PC-3 (cell line): ENCODE data around the gene AMZ2. TPM values are rescaled to one million over a fixed set of nuclear protein-coding genes. Genes with fewer than 3 reads are reported as not detected.
"Not testable (repeated sequence)": the region's sequence is repeated elsewhere in the genome, so short reads cannot be mapped to it uniquely, and the experiment has no call there.

Experiments used
- ATAC-seq: fragments of 200-7000 bp; cut with Tn5 transposase; 2 replicates; pipeline ENCODE4 v1.9.1; 2020; ENCODE audit warnings: mild to moderate bottlenecking, moderate library complexity
- BruUV-seq: library from RNA; stranded (reverse); fragments of 400-500 nt; replicated peaks from 2 replicates; lab custom pipeline; 2021; lab: Mats Ljungman, UMichigan
- CTCF ChIA-PET: fragments of 300-600 bp; sonication (Branson Sonifier 250); formaldehyde crosslinking; loops from one replicate; lab custom pipeline; 2022; ENCODE audit warnings: antibody characterized with exemption; lab: Charles Lee
- POLR2A ChIA-PET: fragments of 300-600 bp; sonication (Branson Sonifier 250); formaldehyde crosslinking; loops from one replicate; lab custom pipeline; 2022; ENCODE audit warnings: antibody characterized with exemption; ENCODE audit not compliant: unreplicated experiment; lab: Charles Lee
- DNase-seq: peaks from one replicate; pipeline ENCODE4 v3.0.0-alpha.2; 2015
- H2AFZ ChIP-seq: fragments of 300-600 bp; sonication (generic); 2 replicates; pipeline ENCODE4 v1.6.0; 2016; ENCODE audit warnings: antibody characterized with exemption, low read length
- H3F3A ChIP-seq: fragments of 300-600 bp; sonication (generic); one replicate; pipeline ENCODE4 v1.6.0; 2017; ENCODE audit warnings: antibody characterized with exemption, low read length, control low read depth, mild to moderate bottlenecking; ENCODE audit not compliant: unreplicated experiment
- H3K27ac ChIP-seq: fragments of 300-600 bp; sonication (generic); 2 replicates; pipeline ENCODE4 v1.5.1; 2016; ENCODE audit warnings: mild to moderate bottlenecking, low read length
- H3K27me3 ChIP-seq: fragments of 300-600 bp; sonication (generic); 2 replicates; pipeline ENCODE4 v1.6.1; 2016; ENCODE audit warnings: low read length, mixed read lengths
- H3K36me3 ChIP-seq: fragments of 300-600 bp; sonication (generic); 2 replicates; pipeline ENCODE4 v1.6.1; 2016; ENCODE audit warnings: low read depth, mixed run types, low read length, mixed read lengths
- H3K4me1 ChIP-seq: fragments of 300-600 bp; sonication (generic); 2 replicates; pipeline ENCODE4 v1.5.1; 2016; ENCODE audit warnings: low read length; ENCODE audit not compliant: insufficient read depth
- H3K4me2 ChIP-seq: fragments of 300-600 bp; sonication (generic); 2 replicates; pipeline ENCODE4 v1.6.0; 2016; ENCODE audit warnings: low read length
- H3K4me3 ChIP-seq: fragments of 300-600 bp; sonication (generic); 2 replicates; pipeline ENCODE4 v1.5.1; 2016; ENCODE audit warnings: mild to moderate bottlenecking, low read length, mixed read lengths
- H3K79me2 ChIP-seq: fragments of 300-600 bp; sonication (generic); 2 replicates; pipeline ENCODE4 v1.6.1; 2017; ENCODE audit warnings: low read length, mixed read lengths
- H3K9ac ChIP-seq: fragments of 300-600 bp; sonication (generic); 2 replicates; pipeline ENCODE4 v1.6.0; 2016; ENCODE audit warnings: mild to moderate bottlenecking, low read length
- H3K9me2 ChIP-seq: fragments of 300-600 bp; sonication (generic); replicated peaks from 2 replicates; pipeline ENCODE4 v1.6.1; 2016; ENCODE audit warnings: mixed run types, low read length, mixed read lengths
- H3K9me3 ChIP-seq: fragments of 300-600 bp; sonication (generic); 2 replicates; pipeline ENCODE4 v1.6.1; 2016; ENCODE audit warnings: low read length, mixed read lengths
- H4K20me1 ChIP-seq: fragments of 300-600 bp; sonication (generic); 2 replicates; pipeline ENCODE4 v1.6.1; 2016; ENCODE audit warnings: low read length, mixed read lengths
- EZH2 ChIP-seq: fragments of 300-600 bp; sonication (generic); IDR thresholded peaks from one replicate; pipeline ENCODE4 v1.6.1; 2017; ENCODE audit warnings: antibody characterized with exemption, mild to moderate bottlenecking, low read length; ENCODE audit not compliant: unreplicated experiment
- EZH2phosphoT487 ChIP-seq: fragments of 300-600 bp; sonication (generic); IDR thresholded peaks from 2 replicates; pipeline ENCODE4 v1.6.1; 2018; ENCODE audit warnings: mild to moderate bottlenecking, antibody characterized with exemption, low read length, borderline replicate concordance
- intact Hi-C: fragments of 100-400 bp; cut with micrococcal nuclease; formaldehyde crosslinking; loops from 2 replicates; pipeline ENCODE4 v1.9.0; 2023
- total RNA-seq: library from RNA; depleted of rRNA; stranded (reverse); fragments of >200 nt; gene quantifications from 2 replicates; pipeline ENCODE4 v1.2.3, GENCODE V29; 2014
- TF ChIP-seq, protein P1 (sequence below): fragments of 300-600 bp; sonication (generic); conservative IDR thresholded peaks from 2 replicates; pipeline ENCODE4 v1.5.1; 2017; ENCODE audit warnings: antibody characterized with exemption, low read depth, mild to moderate bottlenecking, low read length

The AMZ2 gene
- total RNA-seq, 1 experiment from 2014 or later: 88.5 TPM

- POLR2A ChIA-PET, CTCF ChIA-PET, H4K20me1 ChIP-seq, H3K9me2 ChIP-seq, ATAC-seq, H3K9me3 ChIP-seq, H3K27me3 ChIP-seq, H3F3A ChIP-seq, H3K36me3 ChIP-seq, H3K4me3 ChIP-seq, H3K4me2 ChIP-seq, BruUV-seq, H3K27ac ChIP-seq, intact Hi-C loops, H2AFZ ChIP-seq, DNase-seq, H3K79me2 ChIP-seq, H3K9ac ChIP-seq, H3K4me1 ChIP-seq: not testable (repeated sequence)
Measured at GRCh38 chr17:68220786-68221185, 27.1 kb upstream of the AMZ2 start.

GRCh38 chr17:68221786-68222185 lies 26.1 kb upstream of the AMZ2 start:
- Histone ChIP-seq H3K27ac (no peak overlapping the region), H3K9me3 (no peaks in the 10 kb centered on the region), H3K9me2 (no peaks in the 10 kb centered on the region), H3K4me1 (no peaks in the 10 kb centered on the region), H3K79me2 (no peaks in the 10 kb centered on the region), H3K27me3 (no peaks in the 10 kb centered on the region), H3K9ac (no peak overlapping the region), H4K20me1 (no peaks in the 10 kb centered on the region), H2AFZ (no peak overlapping the region), H3F3A (no peaks in the 10 kb centered on the region), H3K36me3 (no peaks in the 10 kb centered on the region), H3K4me2 (no peak overlapping the region), H3K4me3 (no peak overlapping the region)
- TF ChIP-seq, protein P1, sequence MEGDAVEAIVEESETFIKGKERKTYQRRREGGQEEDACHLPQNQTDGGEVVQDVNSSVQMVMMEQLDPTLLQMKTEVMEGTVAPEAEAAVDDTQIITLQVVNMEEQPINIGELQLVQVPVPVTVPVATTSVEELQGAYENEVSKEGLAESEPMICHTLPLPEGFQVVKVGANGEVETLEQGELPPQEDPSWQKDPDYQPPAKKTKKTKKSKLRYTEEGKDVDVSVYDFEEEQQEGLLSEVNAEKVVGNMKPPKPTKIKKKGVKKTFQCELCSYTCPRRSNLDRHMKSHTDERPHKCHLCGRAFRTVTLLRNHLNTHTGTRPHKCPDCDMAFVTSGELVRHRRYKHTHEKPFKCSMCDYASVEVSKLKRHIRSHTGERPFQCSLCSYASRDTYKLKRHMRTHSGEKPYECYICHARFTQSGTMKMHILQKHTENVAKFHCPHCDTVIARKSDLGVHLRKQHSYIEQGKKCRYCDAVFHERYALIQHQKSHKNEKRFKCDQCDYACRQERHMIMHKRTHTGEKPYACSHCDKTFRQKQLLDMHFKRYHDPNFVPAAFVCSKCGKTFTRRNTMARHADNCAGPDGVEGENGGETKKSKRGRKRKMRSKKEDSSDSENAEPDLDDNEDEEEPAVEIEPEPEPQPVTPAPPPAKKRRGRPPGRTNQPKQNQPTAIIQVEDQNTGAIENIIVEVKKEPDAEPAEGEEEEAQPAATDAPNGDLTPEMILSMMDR: no peak
- no peak for TF ChIP-seq EZH2
- no peak for TF ChIP-seq EZH2phosphoT487
- BruUV-seq: no TSS peak
- ChIA-PET CTCF (interaction anchor here (0.6 kb wide), 1 partner anchor 216 kb away, joined by 3 read pairs; no protein-coding TSS in a partner anchor), POLR2A (no interaction called here)
- no peak for DNase-seq
- no peak for ATAC-seq
- intact Hi-C loops: no loop called here

DNA sequence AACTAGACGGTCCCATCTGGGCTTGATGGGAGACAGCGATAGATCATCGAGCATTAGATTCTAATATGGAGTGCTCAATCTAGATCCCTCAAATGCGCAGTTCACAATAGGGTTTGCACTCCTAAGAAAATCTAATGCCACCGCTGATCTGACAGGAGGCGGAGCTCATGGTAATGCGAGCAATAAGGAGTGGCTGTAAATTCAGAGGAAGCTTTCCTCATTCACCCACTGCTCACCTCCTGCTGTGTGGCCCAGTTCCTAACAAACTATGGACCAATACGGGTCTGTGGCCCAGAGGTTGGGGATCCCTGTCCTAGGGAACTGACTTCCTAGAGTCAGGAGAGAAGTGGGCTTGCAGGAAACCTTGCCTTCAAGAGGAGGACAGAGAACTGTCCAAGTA lies 25.2 kb upstream of the AMZ2 start:
- Histone ChIP-seq H3K4me3 (no peak overlapping the region), H2AFZ (no peak overlapping the region), H3K79me2 (no peaks in the 10 kb centered on the region), H3K4me2 (no peak overlapping the region), H3K27ac (no peak overlapping the region), H3K9me2 (no peaks in the 10 kb centered on the region), H3K27me3 (no peaks in the 10 kb centered on the region), H3K9me3 (no peaks in the 10 kb centered on the region), H3K4me1 (no peaks in the 10 kb centered on the region), H4K20me1 (no peaks in the 10 kb centered on the region), H3F3A (no peaks in the 10 kb centered on the region), H3K36me3 (no peaks in the 10 kb centered on the region), H3K9ac (no peak overlapping the region)
- no peak for ATAC-seq
- ChIA-PET POLR2A (no interaction called here), CTCF (no interaction called here)
- intact Hi-C loops: no loop called here
- no TSS peak for BruUV-seq
- TF ChIP-seq, protein P1: no peak
- no peak for TF ChIP-seq EZH2phosphoT487
- no peak for TF ChIP-seq EZH2
- DNase-seq: no peak

GRCh38 chr17:68225055-68225454 lies 22.8 kb upstream of the AMZ2 start:
- intact Hi-C loops, H4K20me1 ChIP-seq, DNase-seq, H3F3A ChIP-seq, H3K27me3 ChIP-seq, H3K79me2 ChIP-seq, H3K27ac ChIP-seq, CTCF ChIA-PET, H3K9me2 ChIP-seq, H3K9ac ChIP-seq, ATAC-seq, H2AFZ ChIP-seq, H3K36me3 ChIP-seq, H3K4me3 ChIP-seq, H3K9me3 ChIP-seq, H3K4me1 ChIP-seq, BruUV-seq, H3K4me2 ChIP-seq: not testable (repeated sequence)
- POLR2A ChIA-PET: interaction anchor here (0.5 kb wide), 1 partner anchor 100 kb away, joined by 4 read pairs; no protein-coding TSS in a partner anchor

DNA sequence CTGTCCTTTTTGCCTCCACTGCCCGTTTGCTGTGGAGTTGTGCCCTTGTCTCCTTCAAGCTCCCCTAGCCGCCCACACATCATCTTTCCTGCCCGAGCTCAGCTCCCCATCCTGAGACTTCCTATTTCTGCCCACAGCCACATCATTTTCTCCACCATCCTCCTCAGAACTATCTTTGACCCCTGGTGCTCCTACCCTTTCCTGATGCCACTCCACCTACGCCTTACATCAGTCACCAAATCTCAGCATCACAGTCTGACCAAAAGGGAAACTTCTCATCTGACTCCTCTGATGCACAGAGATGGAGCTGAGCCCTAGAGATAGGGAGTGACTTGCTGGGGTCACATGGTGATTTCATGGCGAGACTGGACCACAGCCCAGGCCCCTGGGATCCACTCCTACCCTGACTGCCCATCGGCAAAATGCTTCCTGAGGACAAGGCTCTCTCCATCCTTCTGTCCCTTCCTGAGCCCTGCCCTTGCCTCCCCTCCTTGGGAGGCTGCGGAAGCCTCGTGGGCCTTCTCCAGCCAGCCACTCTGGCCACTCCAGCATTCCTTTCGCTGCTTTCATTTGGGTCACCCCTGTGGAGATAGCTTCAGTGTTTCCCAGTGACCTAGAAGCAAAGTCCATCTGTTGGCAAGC lies 19.7 kb upstream of the AMZ2 start:
- H3K27ac ChIP-seq, DNase-seq, CTCF ChIA-PET, H3K27me3 ChIP-seq, intact Hi-C loops, H3K4me3 ChIP-seq, ATAC-seq, H3K9ac ChIP-seq, H3K9me2 ChIP-seq, H3K79me2 ChIP-seq, H4K20me1 ChIP-seq, BruUV-seq, H3K9me3 ChIP-seq, H3K4me2 ChIP-seq, POLR2A ChIA-PET, H3K36me3 ChIP-seq, H2AFZ ChIP-seq, H3F3A ChIP-seq: not testable (repeated sequence)
- H3K4me1 ChIP-seq: peaks cover 14% of the 10 kb centered on the region
